ENCODE data around the gene IL6ST.

Gene IL6ST

DNA sequence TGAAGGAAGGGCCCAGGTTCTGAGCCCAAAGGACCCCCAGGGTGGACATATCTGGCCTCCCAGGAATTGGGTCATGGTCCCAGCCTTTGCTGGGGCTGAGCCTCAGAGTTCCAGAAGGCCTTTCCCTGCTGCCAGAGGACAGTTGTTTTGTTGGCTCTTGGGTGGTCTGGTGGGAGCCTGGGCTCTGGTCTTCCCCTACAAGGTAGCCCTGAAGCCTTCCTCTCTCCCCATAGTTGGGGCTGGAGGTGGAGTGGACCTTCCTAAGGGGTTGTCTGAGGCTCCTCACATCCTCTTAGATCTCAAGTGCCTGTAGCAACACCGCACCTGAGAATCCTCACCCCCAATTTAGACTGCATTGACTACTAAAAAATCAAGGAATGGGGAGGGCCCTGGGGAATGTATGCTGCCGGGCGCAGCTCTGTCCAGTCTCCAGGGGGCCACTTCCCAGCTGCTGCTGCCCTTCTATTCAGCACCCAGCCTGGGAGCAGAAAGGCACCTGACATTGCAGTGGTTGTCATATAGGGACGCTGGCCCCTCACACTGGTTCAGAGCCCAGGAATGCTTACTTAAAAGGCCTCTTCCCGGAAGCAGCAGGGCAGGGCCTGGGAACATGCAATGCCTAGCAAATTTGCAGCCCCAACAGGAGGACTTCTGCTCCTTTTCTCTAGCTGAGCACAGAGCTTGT lies 77.2 kb downstream of the IL6ST start:
- no peak overlapping the region for H3K4me2 ChIP-seq (ENCODE audit: low read depth, low read length, poor library complexity, severe bottlenecking)
- no peaks in the 10 kb centered on the region for H3F3A ChIP-seq (ENCODE audit: low read depth)
- H3K36me3 ChIP-seq (ENCODE audit: insufficient read depth, low read length) = no peaks in the 10 kb centered on the region
- no peak overlapping the region for H3K9ac ChIP-seq (ENCODE audit: low read depth, low read length, poor library complexity, severe bottlenecking)
- TF ChIP-seq CTCF (conservative IDR thresholded peaks at IDR 0.05; ENCODE audit: low read length) = no peak
- no peak for TF ChIP-seq EZH2phosphoT487 (IDR thresholded peaks at IDR 0.05; ENCODE audit: borderline replicate concordance)
- no peaks in the 10 kb centered on the region for H3K9me3 ChIP-seq (ENCODE audit: insufficient read depth, low read depth, low read length)
- H2AFZ ChIP-seq (ENCODE audit: low read length) = no peak overlapping the region
- H4K20me1 ChIP-seq (ENCODE audit: insufficient read depth, low read length, poor library complexity, severe bottlenecking) = no peaks in the 10 kb centered on the region
- H3K9me2 ChIP-seq (replicated peaks; ENCODE audit: low read depth, low read length) = no peaks in the 10 kb centered on the region
- H3K27me3 ChIP-seq (ENCODE audit: insufficient read depth, low read length, poor library complexity, severe bottlenecking) = no peaks in the 10 kb centered on the region
- H3K79me2 ChIP-seq (ENCODE audit: insufficient read depth, low read length) = no peaks in the 10 kb centered on the region
- peaks cover 9% of the 10 kb centered on the region for H3K4me1 ChIP-seq (ENCODE audit: insufficient read depth, low read length, poor library complexity, severe bottlenecking)
- H3K4me3 ChIP-seq (ENCODE audit: low read length, poor library complexity, severe bottlenecking) = no peak overlapping the region

DNA sequence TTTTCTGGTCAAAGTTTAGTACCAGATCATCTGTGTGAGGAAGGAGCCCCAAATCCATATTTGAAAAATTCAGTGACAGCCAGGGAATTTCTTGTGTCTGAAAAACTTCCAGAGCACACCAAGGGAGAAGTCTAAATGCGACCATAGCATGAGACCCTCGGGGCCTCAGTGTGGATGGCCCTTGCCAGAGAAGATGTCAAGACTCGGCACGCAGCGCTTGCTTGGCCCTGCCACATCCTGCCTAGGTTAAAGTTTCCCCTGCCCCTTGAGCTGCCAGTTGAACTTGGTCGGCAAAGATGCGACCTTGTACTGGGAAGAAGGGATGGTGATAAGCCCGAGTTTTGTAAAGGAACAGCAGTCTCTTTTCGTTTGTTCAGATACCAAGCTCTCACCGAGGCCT lies 77.8 kb downstream of the IL6ST start:
- Histone ChIP-seq H3K4me3 (ENCODE audit: low read length, poor library complexity, severe bottlenecking) (no peak overlapping the region), H3K9me2 (replicated peaks; ENCODE audit: low read depth, low read length) (no peaks in the 10 kb centered on the region), H3K9ac (ENCODE audit: low read depth, low read length, poor library complexity, severe bottlenecking) (no peak overlapping the region), H3F3A (ENCODE audit: low read depth) (no peaks in the 10 kb centered on the region), H4K20me1 (ENCODE audit: insufficient read depth, low read length, poor library complexity, severe bottlenecking) (no peaks in the 10 kb centered on the region), H2AFZ (ENCODE audit: low read length) (no peak overlapping the region), H3K9me3 (ENCODE audit: insufficient read depth, low read depth, low read length) (no peaks in the 10 kb centered on the region), H3K79me2 (ENCODE audit: insufficient read depth, low read length) (no peaks in the 10 kb centered on the region), H3K4me2 (ENCODE audit: low read depth, low read length, poor library complexity, severe bottlenecking) (no peak overlapping the region), H3K4me1 (ENCODE audit: insufficient read depth, low read length, poor library complexity, severe bottlenecking) (peaks cover 9% of the 10 kb centered on the region), H3K27me3 (ENCODE audit: insufficient read depth, low read length, poor library complexity, severe bottlenecking) (no peaks in the 10 kb centered on the region), H3K36me3 (ENCODE audit: insufficient read depth, low read length) (no peaks in the 10 kb centered on the region)
- TF ChIP-seq CTCF (conservative IDR thresholded peaks at IDR 0.05; ENCODE audit: low read length) (no peak), EZH2phosphoT487 (IDR thresholded peaks at IDR 0.05; ENCODE audit: borderline replicate concordance) (no peak)

- Histone ChIP-seq H3K36me3 (ENCODE audit: insufficient read depth, low read length) (no peaks in the 10 kb centered on the region), H3K27me3 (ENCODE audit: insufficient read depth, low read length, poor library complexity, severe bottlenecking) (no peaks in the 10 kb centered on the region), H3K9ac (ENCODE audit: low read depth, low read length, poor library complexity, severe bottlenecking) (no peak overlapping the region), H3K79me2 (ENCODE audit: insufficient read depth, low read length) (no peaks in the 10 kb centered on the region), H3K4me2 (ENCODE audit: low read depth, low read length, poor library complexity, severe bottlenecking) (no peak overlapping the region), H3K4me1 (ENCODE audit: insufficient read depth, low read length, poor library complexity, severe bottlenecking) (peaks cover 9% of the 10 kb centered on the region), H3K9me3 (ENCODE audit: insufficient read depth, low read depth, low read length) (no peaks in the 10 kb centered on the region), H3K9me2 (replicated peaks; ENCODE audit: low read depth, low read length) (no peaks in the 10 kb centered on the region), H4K20me1 (ENCODE audit: insufficient read depth, low read length, poor library complexity, severe bottlenecking) (no peaks in the 10 kb centered on the region), H3K4me3 (ENCODE audit: low read length, poor library complexity, severe bottlenecking) (no peak overlapping the region), H3F3A (ENCODE audit: low read depth) (no peaks in the 10 kb centered on the region), H2AFZ (ENCODE audit: low read length) (no peak overlapping the region)
- no peak for TF ChIP-seq CTCF (conservative IDR thresholded peaks at IDR 0.05; ENCODE audit: low read length)
- no peak for TF ChIP-seq EZH2phosphoT487 (IDR thresholded peaks at IDR 0.05; ENCODE audit: borderline replicate concordance)
Observed at GRCh38 chr5:55915783-55916182, 79.0 kb downstream of the IL6ST start.

Data from Loucy (cell line).